BE2C (cell line): Measurements from ENCODE around the gene MRLN.
A peak's percentile ranks its signal among the peaks of the same experiment; 100 is the strongest.
"Not testable (repeated sequence)": the region's sequence is repeated elsewhere in the genome, so short reads cannot be mapped to it uniquely, and the experiment has no call there.

Experiments used
- DNase-seq: peaks from one replicate; pipeline ENCODE4 v3.0.0-alpha.2; 2020
- H3K27me3 ChIP-seq: fragments of 250-450 bp; sonication (Bioruptor Pico); 2 replicates; pipeline ENCODE4 v1.5.1; 2020; ENCODE audit warnings: mild to moderate bottlenecking
- H3K36me3 ChIP-seq: fragments of 250-450 bp; sonication (Bioruptor Pico); 2 replicates; pipeline ENCODE4 v1.5.1; 2020; ENCODE audit warnings: mild to moderate bottlenecking
- H3K4me1 ChIP-seq: fragments of 250-450 bp; sonication (Bioruptor Pico); 2 replicates; pipeline ENCODE4 v1.5.1; 2020
- H3K4me3 ChIP-seq: 2 replicates; pipeline ENCODE4 v1.5.1; 2011; ENCODE audit warnings: low read depth, low read length
- H3K9me3 ChIP-seq: fragments of 250-450 bp; sonication (Bioruptor Pico); 2 replicates; pipeline ENCODE4 v1.5.1; 2020
- TF ChIP-seq, protein P1 (sequence below): IDR thresholded peaks from 2 replicates; pipeline ENCODE4 v1.5.1; 2012; ENCODE audit warnings: mild to moderate bottlenecking, low read depth, low read length

MRLN gene

DNA sequence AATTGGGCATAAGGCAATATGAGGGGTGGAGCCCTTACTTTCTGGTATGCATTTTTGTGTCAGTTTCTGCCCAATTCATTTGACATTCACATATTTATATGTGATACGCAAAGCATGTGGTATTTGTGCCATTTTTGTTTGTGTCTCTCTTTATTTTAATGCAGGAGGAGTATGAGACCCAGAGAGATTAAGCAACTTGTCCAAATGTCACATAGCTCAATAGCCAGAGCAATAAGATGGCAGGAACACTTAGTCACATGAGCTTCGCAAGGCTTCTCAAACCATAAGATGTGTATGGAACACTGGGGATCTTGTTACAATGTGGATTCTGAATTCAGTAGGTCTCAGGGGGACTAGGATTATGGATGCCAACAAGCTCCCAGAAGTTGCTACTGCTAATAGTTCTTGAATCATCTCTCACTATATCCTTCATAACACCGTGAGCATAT, 19.2 kb downstream of the MRLN start:
- no peaks in the 10 kb centered on the region for H3K9me3 ChIP-seq
- H3K4me3 ChIP-seq = no peak overlapping the region
- no peaks in the 10 kb centered on the region for H3K4me1 ChIP-seq
- H3K36me3 ChIP-seq = no peaks in the 10 kb centered on the region
- TF ChIP-seq, protein P1, sequence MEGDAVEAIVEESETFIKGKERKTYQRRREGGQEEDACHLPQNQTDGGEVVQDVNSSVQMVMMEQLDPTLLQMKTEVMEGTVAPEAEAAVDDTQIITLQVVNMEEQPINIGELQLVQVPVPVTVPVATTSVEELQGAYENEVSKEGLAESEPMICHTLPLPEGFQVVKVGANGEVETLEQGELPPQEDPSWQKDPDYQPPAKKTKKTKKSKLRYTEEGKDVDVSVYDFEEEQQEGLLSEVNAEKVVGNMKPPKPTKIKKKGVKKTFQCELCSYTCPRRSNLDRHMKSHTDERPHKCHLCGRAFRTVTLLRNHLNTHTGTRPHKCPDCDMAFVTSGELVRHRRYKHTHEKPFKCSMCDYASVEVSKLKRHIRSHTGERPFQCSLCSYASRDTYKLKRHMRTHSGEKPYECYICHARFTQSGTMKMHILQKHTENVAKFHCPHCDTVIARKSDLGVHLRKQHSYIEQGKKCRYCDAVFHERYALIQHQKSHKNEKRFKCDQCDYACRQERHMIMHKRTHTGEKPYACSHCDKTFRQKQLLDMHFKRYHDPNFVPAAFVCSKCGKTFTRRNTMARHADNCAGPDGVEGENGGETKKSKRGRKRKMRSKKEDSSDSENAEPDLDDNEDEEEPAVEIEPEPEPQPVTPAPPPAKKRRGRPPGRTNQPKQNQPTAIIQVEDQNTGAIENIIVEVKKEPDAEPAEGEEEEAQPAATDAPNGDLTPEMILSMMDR = no peak
- DNase-seq = no peak
- H3K27me3 ChIP-seq = no peaks in the 10 kb centered on the region; the same call in 1 of the 2 replicates

DNA sequence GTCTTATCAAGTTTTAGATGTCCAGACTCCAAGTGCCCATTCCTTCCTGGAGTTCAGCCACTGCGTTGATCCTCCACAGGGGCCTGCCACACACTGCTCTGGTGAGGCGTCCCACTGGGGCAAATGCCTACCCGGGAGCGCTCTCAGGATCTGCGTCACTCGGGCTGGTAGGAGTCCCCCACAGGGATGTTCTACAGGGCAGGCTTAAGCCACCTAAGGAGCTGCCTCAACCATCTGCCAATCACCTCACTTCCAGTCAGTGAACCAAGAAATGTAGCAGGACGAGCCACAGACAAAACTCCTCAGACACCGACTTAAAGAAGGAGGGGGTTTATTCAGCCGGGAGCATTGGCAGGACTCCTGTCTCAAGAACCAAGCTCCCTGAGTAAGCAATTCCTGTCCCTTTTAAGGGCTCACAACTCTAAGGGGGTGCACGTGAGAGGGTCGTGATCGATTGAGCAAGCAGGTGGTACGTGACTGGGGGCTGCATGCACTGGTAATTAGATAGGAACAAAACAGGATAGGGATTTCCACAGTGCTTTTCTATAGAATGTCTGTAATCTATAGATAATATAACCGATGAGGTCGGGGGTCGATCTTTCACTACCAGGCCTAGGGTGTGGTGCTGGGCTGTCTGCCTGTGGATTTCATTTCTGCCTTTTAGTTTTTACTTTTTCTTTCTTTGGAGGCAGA, 19.8 kb downstream of the MRLN start:
- not testable (repeated sequence) for H3K4me1 ChIP-seq, H3K4me3 ChIP-seq, H3K27me3 ChIP-seq, H3K36me3 ChIP-seq, H3K9me3 ChIP-seq, DNase-seq

DNA sequence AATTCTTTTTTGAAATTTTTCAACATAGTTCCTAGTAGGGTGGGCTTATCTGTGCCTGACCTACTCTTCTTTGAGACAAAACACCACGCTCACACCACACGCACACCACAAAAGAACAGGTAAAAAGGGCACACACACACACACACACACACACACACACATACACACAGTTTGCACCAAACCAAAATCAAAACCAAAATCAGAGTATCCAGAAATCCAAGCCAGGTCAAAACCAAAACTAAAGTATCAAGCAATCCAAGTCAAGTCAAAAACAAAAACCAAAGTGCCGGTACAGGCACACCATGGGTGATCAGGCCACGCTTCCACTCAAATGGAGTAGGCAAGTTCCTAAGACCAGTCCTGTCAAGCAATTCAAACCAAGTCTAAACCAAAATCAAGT, 20.4 kb downstream of the MRLN start:
- not testable (repeated sequence) for H3K9me3 ChIP-seq, H3K36me3 ChIP-seq, H3K4me3 ChIP-seq, H3K4me1 ChIP-seq, H3K27me3 ChIP-seq, DNase-seq

DNA sequence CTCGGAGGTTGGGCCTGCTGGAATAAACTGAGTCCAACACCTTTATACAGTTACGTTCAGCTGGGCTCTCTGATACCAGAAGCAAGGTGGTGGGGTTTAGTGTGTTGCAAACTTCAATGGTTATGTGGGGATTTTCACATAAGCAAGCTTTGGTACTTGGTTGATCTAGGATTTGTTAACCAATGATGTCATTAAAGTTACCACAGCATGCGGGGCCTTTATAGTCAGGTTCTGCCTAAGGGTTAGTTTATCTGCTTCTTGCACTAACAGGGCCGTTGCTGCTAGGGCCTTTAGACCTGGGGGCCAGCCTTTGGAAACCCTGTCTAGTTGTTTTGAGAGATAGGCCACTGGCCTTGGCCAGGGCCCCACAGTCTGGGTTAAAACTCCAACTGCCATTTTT, 24.1 kb downstream of the MRLN start:
- not testable (repeated sequence) for H3K4me1 ChIP-seq, DNase-seq, H3K27me3 ChIP-seq, H3K36me3 ChIP-seq, H3K4me3 ChIP-seq, H3K9me3 ChIP-seq

DNA sequence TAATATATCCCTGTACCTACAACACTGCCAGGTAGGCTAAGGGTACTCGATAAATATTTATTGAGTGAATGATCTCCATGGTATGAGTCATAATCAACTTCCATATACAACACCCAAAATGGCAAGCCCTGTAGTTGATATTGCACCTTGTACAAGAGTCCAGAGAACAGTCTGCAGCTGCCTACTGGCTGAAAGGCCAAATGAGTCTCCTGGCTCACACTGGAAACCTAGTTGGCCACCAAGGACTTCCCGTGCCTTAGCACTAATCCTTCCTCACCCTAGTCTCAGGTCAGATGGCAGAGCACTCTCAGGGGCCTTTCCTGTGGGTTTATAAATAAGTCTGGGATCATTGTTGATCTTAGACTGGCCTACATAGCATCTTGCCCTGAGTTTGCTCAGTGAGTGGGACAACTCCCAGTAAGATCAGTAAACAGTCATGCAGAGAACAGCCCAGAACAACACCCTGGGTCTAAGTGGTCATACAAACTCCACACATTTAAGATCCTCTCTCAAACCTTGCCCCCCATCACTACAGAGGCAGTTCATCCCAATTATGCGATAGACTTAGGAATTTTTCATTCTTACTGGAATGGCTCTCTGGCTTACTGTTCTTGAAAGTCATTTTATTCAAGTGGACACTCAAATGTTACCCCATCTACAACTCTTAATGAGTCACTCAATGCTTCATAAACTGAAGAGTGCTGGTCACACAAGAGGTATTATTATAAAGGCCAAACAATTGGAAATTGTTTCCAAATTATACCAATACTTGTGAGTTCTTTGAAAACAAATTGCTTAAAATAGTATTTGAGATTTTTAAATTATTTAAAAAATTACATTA, 28.9 kb downstream of the MRLN start:
- H3K27me3 ChIP-seq = no peaks in the 10 kb centered on the region
- no peaks in the 10 kb centered on the region for H3K36me3 ChIP-seq
- DNase-seq = no peak
- no peaks in the 10 kb centered on the region; the same call in 1 of the 2 replicates for H3K9me3 ChIP-seq
- no peak overlapping the region for H3K4me3 ChIP-seq
- no peaks in the 10 kb centered on the region; the same call in 1 of the 2 replicates for H3K4me1 ChIP-seq
- TF ChIP-seq, protein P1 = no peak

DNA sequence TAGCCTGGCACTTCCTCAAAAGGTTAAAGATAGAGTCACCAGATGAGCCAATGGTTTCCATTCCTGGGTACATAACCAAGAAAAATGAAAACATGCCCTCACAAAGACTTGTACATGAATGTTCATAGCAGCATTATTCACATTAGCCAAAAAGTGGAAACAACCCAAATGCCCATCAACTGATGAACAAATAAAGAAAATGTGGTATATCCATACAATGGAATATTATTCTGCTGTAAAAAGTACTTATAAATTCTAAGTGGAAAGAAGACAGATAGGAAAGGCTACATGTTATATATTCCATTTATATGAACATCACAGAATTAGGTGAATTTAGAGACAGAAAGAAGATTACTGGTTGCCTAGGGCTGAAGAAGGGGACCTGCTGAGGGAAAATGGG, 32.9 kb downstream of the MRLN start:
- DNase-seq = no peak
- no peaks in the 10 kb centered on the region; the same call in 1 of the 2 replicates for H3K9me3 ChIP-seq
- no peaks in the 10 kb centered on the region for H3K36me3 ChIP-seq
- H3K4me1 ChIP-seq = no peaks in the 10 kb centered on the region
- no peaks in the 10 kb centered on the region for H3K27me3 ChIP-seq
- H3K4me3 ChIP-seq = no peak overlapping the region
- TF ChIP-seq, protein P1 = no peak

DNA sequence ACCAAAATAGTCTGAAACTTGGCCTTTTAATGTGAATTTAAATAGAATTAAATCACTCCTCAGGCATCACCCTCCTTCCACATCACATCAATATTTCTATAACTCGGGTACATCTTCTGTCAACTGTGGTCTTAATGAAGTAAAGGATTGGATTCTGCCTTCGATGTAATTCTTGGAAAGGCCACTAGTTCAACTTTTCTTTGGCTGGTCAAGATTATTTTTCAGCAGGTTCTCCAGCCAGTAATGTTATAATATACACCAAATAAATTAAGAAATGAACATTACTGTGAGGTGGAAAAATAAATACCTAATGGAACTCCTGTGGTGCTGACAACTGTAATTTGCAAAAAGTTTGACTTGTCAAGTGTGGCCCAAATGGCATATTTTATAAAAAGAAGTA, 33.9 kb downstream of the MRLN start:
- H3K4me3 ChIP-seq = no peak overlapping the region
- TF ChIP-seq, protein P1 = peak; percentile 44
- DNase-seq = no peak

More for the DNA sequence above, 33.9 kb downstream of the MRLN start:
- Histone ChIP-seq H3K9me3 (no peaks in the 10 kb centered on the region; the same call in 1 of the 2 replicates), H3K27me3 (no peaks in the 10 kb centered on the region), H3K36me3 (no peaks in the 10 kb centered on the region), H3K4me1 (no peaks in the 10 kb centered on the region)
